Naive thymus-derived CD4-positive, alpha-beta T cell (primary cell): Measurements from ENCODE around the gene TCERG1L. TPM values are rescaled to one million over a fixed set of nuclear protein-coding genes. Genes with fewer than 3 reads are reported as not detected.

Experiments used
- ATAC-seq: fragments of 150-1000 bp; cut with Tn5 transposase; 2 replicates; pipeline ENCODE4 v1.10.0; 2021; ENCODE audit warnings: mild to moderate bottlenecking, moderate library complexity
- CTCF ChIA-PET: fragments of 350-600 bp; sonication (Branson Sonifier 250); formaldehyde crosslinking; loops from one replicate; lab custom pipeline; 2021; ENCODE audit warnings: antibody characterized with exemption; lab: Charles Lee
- POLR2A ChIA-PET: fragments of 350-600 bp; sonication (Branson Sonifier 250); formaldehyde crosslinking; loops from one replicate; lab custom pipeline; 2021; ENCODE audit warnings: antibody characterized with exemption, inconsistent platforms; lab: Charles Lee
- DNase-seq, 9 donors: peaks; one replicate each; pipeline versions ENCODE4 v3.0.0 to v3.0.0-alpha.2; 2020 to 2022; ENCODE audit warnings: mixed read lengths in 1 of 9
- H3K27ac ChIP-seq: one replicate; pipeline ENCODE4 v1.7.0; 2013; ENCODE audit warnings: mild to moderate bottlenecking, low read depth, low read length, moderate library complexity
- H3K27me3 ChIP-seq, 2 donors: one replicate each; pipeline ENCODE4 v1.7.0; 2013; ENCODE audit warnings: low read length in 2 of 2, mild to moderate bottlenecking in 2 of 2, moderate library complexity in 2 of 2; ENCODE audit not compliant: control insufficient read depth in 2 of 2, insufficient read depth in 2 of 2
- H3K36me3 ChIP-seq, 3 experiments: 1 replicate in 2 of 3; 2 replicates in 1 of 3; pipeline ENCODE4 v1.7.0; 2013; ENCODE audit warnings: low read length in 3 of 3, mild to moderate bottlenecking in 3 of 3, moderate library complexity in 1 of 3; ENCODE audit not compliant: insufficient read depth in 3 of 3, control insufficient read depth in 2 of 3
- H3K4me1 ChIP-seq, 2 donors: one replicate each; pipeline ENCODE4 v1.7.0; 2013; ENCODE audit warnings: low read length in 2 of 2, mild to moderate bottlenecking in 2 of 2, moderate library complexity in 1 of 2; ENCODE audit not compliant: control insufficient read depth in 2 of 2, insufficient read depth in 2 of 2
- H3K4me3 ChIP-seq: 2 replicates; pipeline ENCODE4 v1.7.0; 2013; ENCODE audit warnings: mild to moderate bottlenecking, low read length
- H3K9me3 ChIP-seq, 3 experiments: 1 replicate in 2 of 3; 2 replicates in 1 of 3; pipeline ENCODE4 v1.7.0; 2013; ENCODE audit warnings: low read length in 3 of 3; ENCODE audit not compliant: control insufficient read depth in 2 of 3
- H3K27ac Mint-ChIP-seq, 9 donors: one replicate each; pipeline ENCODE4 v1.8.0; 2020 to 2022; ENCODE audit warnings: mixed read lengths in 9 of 9, mild to moderate bottlenecking in 8 of 9, moderate library complexity in 5 of 9, inconsistent platforms in 2 of 9
- H3K27me3 Mint-ChIP-seq, 5 donors: one replicate each; pipeline ENCODE4 v1.8.0; 2021 to 2022; ENCODE audit warnings: mixed read lengths in 5 of 5, mild to moderate bottlenecking in 1 of 5
- H3K36me3 Mint-ChIP-seq, 5 donors: one replicate each; pipeline ENCODE4 v1.8.0; 2020 to 2022; ENCODE audit warnings: mixed read lengths in 5 of 5, mild to moderate bottlenecking in 3 of 5, inconsistent platforms in 1 of 5
- H3K4me1 Mint-ChIP-seq, 7 donors: one replicate each; pipeline ENCODE4 v1.8.0; 2020 to 2022; ENCODE audit warnings: mixed read lengths in 7 of 7, mild to moderate bottlenecking in 3 of 7, inconsistent platforms in 1 of 7
- H3K4me3 Mint-ChIP-seq, 10 donors: one replicate each; pipeline ENCODE4 v1.8.0; 2020 to 2022; ENCODE audit warnings: mild to moderate bottlenecking in 10 of 10, mixed read lengths in 10 of 10, moderate library complexity in 6 of 10, inconsistent platforms in 2 of 10
- H3K9me3 Mint-ChIP-seq, 11 donors: one replicate each; pipeline ENCODE4 v1.8.0; 2020 to 2022; ENCODE audit warnings: mixed read lengths in 11 of 11, mild to moderate bottlenecking in 4 of 11, inconsistent platforms in 1 of 11, moderate library complexity in 1 of 11
- intact Hi-C, 2 donors: fragments of 100-400 bp; cut with micrococcal nuclease; formaldehyde crosslinking; loops; one replicate each; pipeline ENCODE4 v1.15.1; 2023
- polyA plus RNA-seq, 2 donors: library from polyadenylated mRNA; unstranded; fragments of 300-500 nt; fragmentation: Illumina TruSeq; gene quantifications; one replicate each; pipeline ENCODE4 v1.2.3, GENCODE V29; 2021
- total RNA-seq, 6 experiments: library from RNA in 5 of 6; stranded (reverse) in 5 of 6; gene quantifications; 1 replicate in 5 of 6; 2 replicates in 1 of 6; pipeline ENCODE4 v1.2.3 and lab custom pipeline; 2021 to 2026

TCERG1L gene
- total and polyA plus RNA-seq, 7 experiments from 2014 or later = 0.11 to 0.42 (median 0.39) TPM; not detected in 4

GRCh38 chr10:131196176-131196885 is 115.2 kb downstream of the TCERG1L start:
- DNase-seq = no peak
- Histone ChIP-seq H3K27ac (no peak overlapping the region), H3K27me3 (no peaks in the 10 kb centered on the region), H3K4me1 (no peaks in the 10 kb centered on the region), H3K4me3 (no peak overlapping the region), H3K9me3 (no peaks in the 10 kb centered on the region), H3K36me3 (no peaks in the 10 kb centered on the region)
- H3K27me3 Mint-ChIP-seq = peaks cover 0 to 16% (median 5%) of the 10 kb centered on the region in 5 donors
- no peaks in the 10 kb centered on the region for H3K4me1 Mint-ChIP-seq
- POLR2A ChIA-PET = no interaction called here
- CTCF ChIA-PET = interaction anchor here (0.6 kb wide), 1 partner anchor 202 kb away, joined by 3 read pairs; no protein-coding TSS in a partner anchor
- no peak overlapping the region for H3K4me3 Mint-ChIP-seq
- ATAC-seq = no peak
- no peaks in the 10 kb centered on the region for H3K36me3 Mint-ChIP-seq
- no peak overlapping the region for H3K27ac Mint-ChIP-seq
- H3K9me3 Mint-ChIP-seq = peaks cover 0 to 14% (median 8%) of the 10 kb centered on the region in 11 donors
- intact Hi-C loops = no loop called here

- H3K9me3 ChIP-seq = no peaks in the 10 kb centered on the region
- H3K4me3 ChIP-seq = no peak overlapping the region
- CTCF ChIA-PET = no interaction called here
- Mint-ChIP-seq H3K4me3 (no peak overlapping the region), H3K27me3 (peaks cover 0 to 20% (median 5%) of the 10 kb centered on the region in 5 donors), H3K9me3 (peaks cover 0 to 21% (median 8%) of the 10 kb centered on the region in 11 donors), H3K27ac (no peak overlapping the region), H3K4me1 (no peaks in the 10 kb centered on the region), H3K36me3 (no peaks in the 10 kb centered on the region)
- H3K27me3 ChIP-seq = no peaks in the 10 kb centered on the region
- ATAC-seq = no peak
- no peak for DNase-seq
- POLR2A ChIA-PET = no interaction called here
- no peaks in the 10 kb centered on the region for H3K4me1 ChIP-seq
- intact Hi-C loops = no loop called here
- H3K36me3 ChIP-seq = no peaks in the 10 kb centered on the region
- no peak overlapping the region for H3K27ac ChIP-seq
These were observed 115.9 kb downstream of the TCERG1L start for GRCh38 chr10:131195558-131196159.

- peaks cover 0 to 16% (median 5%) of the 10 kb centered on the region in 5 donors for H3K27me3 Mint-ChIP-seq
These were observed 116.4 kb downstream of the TCERG1L start for GRCh38 chr10:131195116-131195515.

GRCh38 chr10:131193923-131194322 is 117.6 kb downstream of the TCERG1L start:
- Histone ChIP-seq H3K27me3 (no peaks in the 10 kb centered on the region), H3K27ac (no peak overlapping the region), H3K9me3 (no peaks in the 10 kb centered on the region), H3K4me3 (no peak overlapping the region), H3K36me3 (no peaks in the 10 kb centered on the region), H3K4me1 (no peaks in the 10 kb centered on the region)
- H3K4me1 Mint-ChIP-seq = no peaks in the 10 kb centered on the region
- peaks cover 0 to 28% (median 10%) of the 10 kb centered on the region in 11 donors for H3K9me3 Mint-ChIP-seq
- no peak overlapping the region for H3K4me3 Mint-ChIP-seq
- no peak overlapping the region for H3K27ac Mint-ChIP-seq
- peaks cover 0 to 10% (median 3%) of the 10 kb centered on the region in 5 donors for H3K27me3 Mint-ChIP-seq
- H3K36me3 Mint-ChIP-seq = no peaks in the 10 kb centered on the region
- intact Hi-C loops = no loop called here
- no peak for DNase-seq
- POLR2A ChIA-PET = no interaction called here
- no peak for ATAC-seq
- CTCF ChIA-PET = no interaction called here

More at GRCh38 chr10:131195116-131195515, 116.4 kb downstream of the TCERG1L start:
- Mint-ChIP-seq H3K36me3 (no peaks in the 10 kb centered on the region), H3K4me3 (no peak overlapping the region), H3K27ac (no peak overlapping the region), H3K9me3 (peaks cover 0 to 25% (median 8%) of the 10 kb centered on the region in 11 donors), H3K4me1 (no peaks in the 10 kb centered on the region)
- Histone ChIP-seq H3K27ac (no peak overlapping the region), H3K27me3 (no peaks in the 10 kb centered on the region), H3K4me1 (no peaks in the 10 kb centered on the region), H3K9me3 (no peaks in the 10 kb centered on the region), H3K36me3 (no peaks in the 10 kb centered on the region), H3K4me3 (no peak overlapping the region)
- ChIA-PET CTCF (no interaction called here), POLR2A (no interaction called here)
- no peak for ATAC-seq
- no peak for DNase-seq
- intact Hi-C loops = no loop called here

- H3K4me3 Mint-ChIP-seq = no peak overlapping the region
These were observed 123.0 kb downstream of the TCERG1L start for GRCh38 chr10:131188494-131188893.

GRCh38 chr10:131187926-131188325 is 123.6 kb downstream of the TCERG1L start:
- DNase-seq (no peak), ATAC-seq (no peak)
- POLR2A ChIA-PET = no interaction called here
- Histone ChIP-seq H3K27ac (no peak overlapping the region), H3K4me3 (no peak overlapping the region), H3K27me3 (no peaks in the 10 kb centered on the region), H3K4me1 (no peaks in the 10 kb centered on the region), H3K36me3 (no peaks in the 10 kb centered on the region), H3K9me3 (no peaks in the 10 kb centered on the region)
- H3K36me3 Mint-ChIP-seq = no peaks in the 10 kb centered on the region
- CTCF ChIA-PET = no interaction called here
- H3K27ac Mint-ChIP-seq = no peak overlapping the region
- peaks cover 0 to 24% (median 11%) of the 10 kb centered on the region in 11 donors for H3K9me3 Mint-ChIP-seq
- H3K4me1 Mint-ChIP-seq = no peaks in the 10 kb centered on the region
- peaks cover 0 to 22% (median 3%) of the 10 kb centered on the region in 5 donors for H3K27me3 Mint-ChIP-seq
- intact Hi-C loops = no loop called here
- no peak overlapping the region for H3K4me3 Mint-ChIP-seq

More at GRCh38 chr10:131188494-131188893, 123.0 kb downstream of the TCERG1L start:
- Mint-ChIP-seq H3K27me3 (peaks cover 0 to 21% (median 3%) of the 10 kb centered on the region in 5 donors), H3K4me1 (no peaks in the 10 kb centered on the region), H3K9me3 (peaks cover 0 to 28% (median 11%) of the 10 kb centered on the region in 11 donors), H3K36me3 (no peaks in the 10 kb centered on the region), H3K27ac (no peak overlapping the region)
- no peaks in the 10 kb centered on the region for H3K27me3 ChIP-seq
- ATAC-seq (no peak), DNase-seq (no peak)
- intact Hi-C loops = no loop called here
- no peaks in the 10 kb centered on the region for H3K36me3 ChIP-seq
- H3K9me3 ChIP-seq = no peaks in the 10 kb centered on the region
- H3K27ac ChIP-seq = no peak overlapping the region
- H3K4me3 ChIP-seq = no peak overlapping the region
- CTCF ChIA-PET = no interaction called here
- H3K4me1 ChIP-seq = no peaks in the 10 kb centered on the region
- POLR2A ChIA-PET = no interaction called here
